SK-N-SH (cell line): Measurements from ENCODE around the gene CCSER1. TPM values are rescaled to one million over a fixed set of nuclear protein-coding genes. Genes with fewer than 3 reads are reported as not detected.

ENCODE experiments used
- CTCF ChIA-PET: fragments of 300-600, 350-600 bp; formaldehyde crosslinking; extraction: SDS; loops from one replicate; lab custom pipeline; 2021; lab: Yijun Ruan, JAX
- POLR2A ChIA-PET: fragments of 350-600 bp; sonication (Branson Sonifier 250); formaldehyde crosslinking; extraction: SDS; loops from one replicate; lab custom pipeline; 2020; ENCODE audit warnings: antibody characterized with exemption, inconsistent platforms; lab: Yijun Ruan, JAX
- DNase-seq: peaks from one replicate; pipeline ENCODE4 v3.0.0; 2012
- H2AFZ ChIP-seq: fragments of 200-600 bp; sonication (generic); 2 replicates; pipeline ENCODE4 v1.8.1; 2016; ENCODE audit warnings: antibody characterized with exemption, mild to moderate bottlenecking, low read depth
- H3F3A ChIP-seq: fragments of 200-600 bp; sonication (generic); replicated peaks from 2 replicates; pipeline ENCODE3; 2016; ENCODE audit warnings: antibody characterized with exemption, mild to moderate bottlenecking; ENCODE audit not compliant: insufficient read depth
- H3K27ac ChIP-seq, 2 experiments: fragments of 200-500 bp in 1 of 2; fragments of 200-600 bp in 1 of 2; sonication (Bioruptor generic) in 1 of 2; sonication (generic), shearing (Covaris generic) in 1 of 2; 2 replicates each; pipeline versions ENCODE4 v1.5.1 to v1.6.1; 2014 to 2016; ENCODE audit warnings: low read depth in 2 of 2, inconsistent platforms in 1 of 2, low read length in 1 of 2, mild to moderate bottlenecking in 1 of 2, mixed read lengths in 1 of 2
- H3K27me3 ChIP-seq: fragments of 200-600 bp; sonication (generic), shearing (Covaris generic); 2 replicates; pipeline ENCODE4 v1.6.1; 2016; ENCODE audit warnings: mixed run types; ENCODE audit not compliant: insufficient read depth
- H3K36me3 ChIP-seq, 2 experiments: fragments of 200-500 bp in 1 of 2; fragments of 200-600 bp in 1 of 2; sonication (Bioruptor generic) in 1 of 2; sonication (generic) in 1 of 2; replicated peaks in 1 of 2; 2 replicates each; pipeline versions ENCODE3 to v1.5.1; 2014 to 2016; ENCODE audit warnings: low read length in 1 of 2, mild to moderate bottlenecking in 1 of 2; ENCODE audit not compliant: insufficient read depth in 2 of 2, control insufficient read depth in 1 of 2
- H3K4me1 ChIP-seq, 2 experiments: fragments of 200-500 bp in 1 of 2; fragments of 200-600 bp in 1 of 2; sonication (Bioruptor generic) in 1 of 2; sonication (generic), shearing (Covaris generic) in 1 of 2; 2 replicates each; pipeline versions ENCODE4 v1.5.1 to v1.6.1; 2014 to 2016; ENCODE audit warnings: low read depth in 1 of 2, low read length in 1 of 2, mixed run types in 1 of 2; ENCODE audit not compliant: insufficient read depth in 2 of 2, control insufficient read depth in 1 of 2
- H3K4me2 ChIP-seq: fragments of 200-600 bp; sonication (generic), shearing (Covaris generic); 2 replicates; pipeline ENCODE4 v1.6.1; 2017; ENCODE audit warnings: mixed run types
- H3K4me3 ChIP-seq, 2 experiments: fragments of 200-500 bp in 1 of 2; fragments of 200-600 bp in 1 of 2; sonication (Bioruptor generic) in 1 of 2; sonication (generic), shearing (Covaris generic) in 1 of 2; 2 replicates each; pipeline versions ENCODE4 v1.5.1 to v1.8.1; 2014 to 2016; ENCODE audit warnings: low read depth in 2 of 2, inconsistent platforms in 1 of 2, low read length in 1 of 2, mild to moderate bottlenecking in 1 of 2, mixed read lengths in 1 of 2, moderate library complexity in 1 of 2
- H3K79me2 ChIP-seq: fragments of 200-600 bp; sonication (generic); 2 replicates; pipeline ENCODE4 v1.8.1; 2017; ENCODE audit warnings: mild to moderate bottlenecking; ENCODE audit not compliant: insufficient read depth
- H3K9ac ChIP-seq: fragments of 200-600 bp; sonication (generic); 2 replicates; pipeline ENCODE4 v1.6.1; 2017; ENCODE audit warnings: mixed run types
- H3K9me2 ChIP-seq: fragments of 200-600 bp; sonication (generic); 2 replicates; pipeline ENCODE4 v1.6.1; 2017; ENCODE audit warnings: mixed run types
- H3K9me3 ChIP-seq: fragments of 200-600 bp; sonication (generic); 2 replicates; pipeline ENCODE4 v1.6.1; 2017; ENCODE audit warnings: mixed run types, mild to moderate bottlenecking, moderate library complexity
- H4K20me1 ChIP-seq: fragments of 200-600 bp; sonication (generic); 2 replicates; pipeline ENCODE4 v1.6.1; 2017; ENCODE audit warnings: mild to moderate bottlenecking, mixed run types; ENCODE audit not compliant: insufficient read depth
- ELF1 ChIP-seq: IDR thresholded peaks from 2 replicates; pipeline ENCODE4 v1.4.0; 2012
- EP300 ChIP-seq, 2 experiments: IDR thresholded peaks; 2 replicates each; pipeline versions ENCODE4 v1.4.0 to v1.6.1; 2012; ENCODE audit warnings: borderline replicate concordance in 1 of 2, low read depth in 1 of 2, low read length in 1 of 2
- EZH2phosphoT487 ChIP-seq: fragments of 200-600 bp; sonication (generic); IDR thresholded peaks from 2 replicates; pipeline ENCODE4 v1.6.1; 2017; ENCODE audit warnings: low read depth, mixed run types, mild to moderate bottlenecking, antibody characterized with exemption, moderate library complexity, borderline replicate concordance
- FOSL2 ChIP-seq: IDR thresholded peaks from 2 replicates; pipeline ENCODE4 v1.4.0; 2012; ENCODE audit warnings: low read depth, mild to moderate bottlenecking, moderate library complexity, borderline replicate concordance
- FOXJ3 ChIP-seq: sonication (generic); formaldehyde crosslinking; IDR thresholded peaks from 2 replicates; pipeline ENCODE4 v1.5.1; 2020; ENCODE audit warnings: mild to moderate bottlenecking, missing genetic modification reagents
- FOXM1 ChIP-seq: IDR thresholded peaks from 2 replicates; pipeline ENCODE4 v1.4.0; 2012; ENCODE audit warnings: low read depth, mild to moderate bottlenecking
- GATA2 ChIP-seq: sonication (generic); formaldehyde crosslinking; IDR thresholded peaks from 2 replicates; pipeline ENCODE4 v1.5.0; 2020; ENCODE audit warnings: mild to moderate bottlenecking, missing genetic modification reagents
- NFIC ChIP-seq: IDR thresholded peaks from 2 replicates; pipeline ENCODE4 v1.4.0; 2012; ENCODE audit warnings: borderline replicate concordance
- RAD21 ChIP-seq: IDR thresholded peaks from 2 replicates; pipeline ENCODE4 v1.6.1; 2012; ENCODE audit warnings: mild to moderate bottlenecking, low read length
- SIN3A ChIP-seq: IDR thresholded peaks from 2 replicates; pipeline ENCODE4 v1.6.1; 2012; ENCODE audit warnings: low read depth, mild to moderate bottlenecking, low read length, moderate library complexity, borderline replicate concordance
- TEAD4 ChIP-seq: IDR thresholded peaks from 2 replicates; pipeline ENCODE4 v1.4.0; 2012; ENCODE audit warnings: mild to moderate bottlenecking, borderline replicate concordance; ENCODE audit not compliant: insufficient read depth
- YY1 ChIP-seq: IDR thresholded peaks from 2 replicates; pipeline ENCODE4 v1.4.0; 2012; ENCODE audit warnings: low read depth, mild to moderate bottlenecking
- polyA plus RNA-seq, 3 experiments: library from polyadenylated mRNA; depleted of rRNA; stranded (reverse); fragments of >200 nt; gene quantifications; 2 replicates each; pipeline ENCODE4 v1.2.3, GENCODE V29; 2012
- TF ChIP-seq, protein P1 (sequence below): IDR thresholded peaks from 2 replicates; pipeline ENCODE4 v1.4.0; 2012; ENCODE audit warnings: low read depth
- TF ChIP-seq, protein P2 (sequence below): fragments of 200-600 bp; sonication (generic); IDR thresholded peaks from 2 replicates; pipeline ENCODE4 v1.6.1; 2017; ENCODE audit warnings: antibody characterized with exemption, mild to moderate bottlenecking, moderate library complexity
- TF ChIP-seq, protein P3 (sequence below): IDR thresholded peaks from 2 replicates; pipeline ENCODE4 v1.4.0; 2012; ENCODE audit warnings: low read depth, borderline replicate concordance
- TF ChIP-seq, protein P4 (sequence below): IDR thresholded peaks from 2 replicates; pipeline ENCODE4 v1.4.0; 2012; ENCODE audit warnings: low read depth, borderline replicate concordance
- TF ChIP-seq, protein P5 (sequence below): fragments of 150-350 bp; IDR thresholded peaks from 2 replicates; pipeline ENCODE4 v1.6.1; 2017; ENCODE audit warnings: antibody characterized with exemption, low read length, low read depth, borderline replicate concordance
- TF ChIP-seq, protein P6 (sequence below): fragments of 150-350 bp; IDR thresholded peaks from 2 replicates; pipeline ENCODE4 v1.6.1; 2016; ENCODE audit warnings: mild to moderate bottlenecking, low read depth, low read length

The CCSER1 gene
- polyA plus RNA-seq, 1 of the 3 experiments (the other 2 are of a cell fraction): 0.05 TPM

DNA sequence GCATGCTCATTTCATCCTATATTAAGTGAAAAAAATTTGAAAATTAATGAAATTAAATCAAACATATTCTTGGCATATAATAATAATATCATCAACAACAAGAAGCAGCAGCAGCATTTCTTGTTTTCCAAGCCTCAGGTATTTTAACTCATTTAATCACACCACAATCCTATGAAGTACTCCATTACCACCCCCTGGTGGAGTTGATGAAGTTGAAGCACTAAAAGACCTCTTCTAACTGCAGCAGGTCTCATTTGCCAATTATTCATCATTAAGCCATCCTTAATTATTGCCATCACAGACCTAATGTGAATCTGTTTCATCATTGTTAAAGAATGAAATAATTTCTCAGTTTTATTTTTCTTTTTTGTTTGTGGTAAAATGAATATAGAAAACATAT, 1375.2 kb downstream of the CCSER1 start:
- DNase-seq: no peak
- Histone ChIP-seq H3K9ac (no peak overlapping the region), H3K9me2 (no peaks in the 10 kb centered on the region), H3K4me3 (no peak overlapping the region), H3K27me3 (no peaks in the 10 kb centered on the region), H3K9me3 (no peaks in the 10 kb centered on the region; the same call in 1 of the 2 replicates), H3K4me2 (no peak overlapping the region), H3F3A (no peaks in the 10 kb centered on the region), H3K4me1 (no peaks in the 10 kb centered on the region), H3K36me3 (no peaks in the 10 kb centered on the region), H2AFZ (no peak overlapping the region), H4K20me1 (no peaks in the 10 kb centered on the region), H3K27ac (no peak overlapping the region), H3K79me2 (no peaks in the 10 kb centered on the region)
- ChIA-PET POLR2A (no interaction called here), CTCF (no interaction called here)
- TF ChIP-seq, protein P1, sequence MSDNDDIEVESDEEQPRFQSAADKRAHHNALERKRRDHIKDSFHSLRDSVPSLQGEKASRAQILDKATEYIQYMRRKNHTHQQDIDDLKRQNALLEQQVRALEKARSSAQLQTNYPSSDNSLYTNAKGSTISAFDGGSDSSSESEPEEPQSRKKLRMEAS: no peak
- TF ChIP-seq RAD21: peak; percentile 48
- TF ChIP-seq, protein P2, sequence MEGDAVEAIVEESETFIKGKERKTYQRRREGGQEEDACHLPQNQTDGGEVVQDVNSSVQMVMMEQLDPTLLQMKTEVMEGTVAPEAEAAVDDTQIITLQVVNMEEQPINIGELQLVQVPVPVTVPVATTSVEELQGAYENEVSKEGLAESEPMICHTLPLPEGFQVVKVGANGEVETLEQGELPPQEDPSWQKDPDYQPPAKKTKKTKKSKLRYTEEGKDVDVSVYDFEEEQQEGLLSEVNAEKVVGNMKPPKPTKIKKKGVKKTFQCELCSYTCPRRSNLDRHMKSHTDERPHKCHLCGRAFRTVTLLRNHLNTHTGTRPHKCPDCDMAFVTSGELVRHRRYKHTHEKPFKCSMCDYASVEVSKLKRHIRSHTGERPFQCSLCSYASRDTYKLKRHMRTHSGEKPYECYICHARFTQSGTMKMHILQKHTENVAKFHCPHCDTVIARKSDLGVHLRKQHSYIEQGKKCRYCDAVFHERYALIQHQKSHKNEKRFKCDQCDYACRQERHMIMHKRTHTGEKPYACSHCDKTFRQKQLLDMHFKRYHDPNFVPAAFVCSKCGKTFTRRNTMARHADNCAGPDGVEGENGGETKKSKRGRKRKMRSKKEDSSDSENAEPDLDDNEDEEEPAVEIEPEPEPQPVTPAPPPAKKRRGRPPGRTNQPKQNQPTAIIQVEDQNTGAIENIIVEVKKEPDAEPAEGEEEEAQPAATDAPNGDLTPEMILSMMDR: peak; percentile 49

DNA sequence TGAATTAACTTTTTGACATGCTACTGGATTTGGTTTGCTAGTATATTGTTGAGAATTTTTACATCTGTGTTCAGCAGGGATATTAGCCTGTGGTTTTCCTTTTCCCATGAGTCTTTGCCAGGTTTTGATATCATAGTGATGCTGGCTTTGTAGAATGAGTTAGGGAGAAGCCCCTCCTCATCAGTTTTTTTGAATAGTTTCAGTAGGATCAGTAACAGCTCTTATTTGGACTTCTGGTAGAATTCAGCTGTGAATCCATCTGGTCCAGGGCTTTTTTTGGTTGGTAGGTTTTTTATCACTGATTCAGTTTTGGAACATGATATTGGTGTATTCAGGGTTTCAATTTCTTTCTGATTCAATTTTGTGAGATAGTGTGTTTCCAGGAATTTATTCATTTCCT, 1386.1 kb downstream of the CCSER1 start:
- no peaks in the 10 kb centered on the region for H3K9me2 ChIP-seq
- no peaks in the 10 kb centered on the region for H3K36me3 ChIP-seq
- H3K4me3 ChIP-seq: no peak overlapping the region
- no peak for DNase-seq
- H2AFZ ChIP-seq: no peak overlapping the region
- H3K79me2 ChIP-seq: no peaks in the 10 kb centered on the region
- H4K20me1 ChIP-seq: no peaks in the 10 kb centered on the region
- TF ChIP-seq GATA2 (no peak), FOXJ3 (CRISPR knock-in tag) (no peak), FOXM1 (no peak), EZH2phosphoT487 (no peak), ELF1 (no peak), SIN3A (no peak), EP300 (IDR thresholded peaks at IDR 0.05; ENCODE audit: borderline replicate concordance in 1 of 2, low read depth in 1 of 2, low read length in 1 of 2) (no peak), RAD21 (no peak), NFIC (no peak), FOSL2 (no peak), TEAD4 (no peak), YY1 (no peak)
- TF ChIP-seq, protein P3, sequence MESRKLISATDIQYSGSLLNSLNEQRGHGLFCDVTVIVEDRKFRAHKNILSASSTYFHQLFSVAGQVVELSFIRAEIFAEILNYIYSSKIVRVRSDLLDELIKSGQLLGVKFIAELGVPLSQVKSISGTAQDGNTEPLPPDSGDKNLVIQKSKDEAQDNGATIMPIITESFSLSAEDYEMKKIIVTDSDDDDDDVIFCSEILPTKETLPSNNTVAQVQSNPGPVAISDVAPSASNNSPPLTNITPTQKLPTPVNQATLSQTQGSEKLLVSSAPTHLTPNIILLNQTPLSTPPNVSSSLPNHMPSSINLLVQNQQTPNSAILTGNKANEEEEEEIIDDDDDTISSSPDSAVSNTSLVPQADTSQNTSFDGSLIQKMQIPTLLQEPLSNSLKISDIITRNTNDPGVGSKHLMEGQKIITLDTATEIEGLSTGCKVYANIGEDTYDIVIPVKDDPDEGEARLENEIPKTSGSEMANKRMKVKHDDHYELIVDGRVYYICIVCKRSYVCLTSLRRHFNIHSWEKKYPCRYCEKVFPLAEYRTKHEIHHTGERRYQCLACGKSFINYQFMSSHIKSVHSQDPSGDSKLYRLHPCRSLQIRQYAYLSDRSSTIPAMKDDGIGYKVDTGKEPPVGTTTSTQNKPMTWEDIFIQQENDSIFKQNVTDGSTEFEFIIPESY: no peak
- TF ChIP-seq, protein P4, sequence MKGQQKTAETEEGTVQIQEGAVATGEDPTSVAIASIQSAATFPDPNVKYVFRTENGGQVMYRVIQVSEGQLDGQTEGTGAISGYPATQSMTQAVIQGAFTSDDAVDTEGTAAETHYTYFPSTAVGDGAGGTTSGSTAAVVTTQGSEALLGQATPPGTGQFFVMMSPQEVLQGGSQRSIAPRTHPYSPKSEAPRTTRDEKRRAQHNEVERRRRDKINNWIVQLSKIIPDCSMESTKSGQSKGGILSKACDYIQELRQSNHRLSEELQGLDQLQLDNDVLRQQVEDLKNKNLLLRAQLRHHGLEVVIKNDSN: no peak
- TF ChIP-seq, protein P5, sequence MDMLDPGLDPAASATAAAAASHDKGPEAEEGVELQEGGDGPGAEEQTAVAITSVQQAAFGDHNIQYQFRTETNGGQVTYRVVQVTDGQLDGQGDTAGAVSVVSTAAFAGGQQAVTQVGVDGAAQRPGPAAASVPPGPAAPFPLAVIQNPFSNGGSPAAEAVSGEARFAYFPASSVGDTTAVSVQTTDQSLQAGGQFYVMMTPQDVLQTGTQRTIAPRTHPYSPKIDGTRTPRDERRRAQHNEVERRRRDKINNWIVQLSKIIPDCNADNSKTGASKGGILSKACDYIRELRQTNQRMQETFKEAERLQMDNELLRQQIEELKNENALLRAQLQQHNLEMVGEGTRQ: no peak
- TF ChIP-seq, protein P6, sequence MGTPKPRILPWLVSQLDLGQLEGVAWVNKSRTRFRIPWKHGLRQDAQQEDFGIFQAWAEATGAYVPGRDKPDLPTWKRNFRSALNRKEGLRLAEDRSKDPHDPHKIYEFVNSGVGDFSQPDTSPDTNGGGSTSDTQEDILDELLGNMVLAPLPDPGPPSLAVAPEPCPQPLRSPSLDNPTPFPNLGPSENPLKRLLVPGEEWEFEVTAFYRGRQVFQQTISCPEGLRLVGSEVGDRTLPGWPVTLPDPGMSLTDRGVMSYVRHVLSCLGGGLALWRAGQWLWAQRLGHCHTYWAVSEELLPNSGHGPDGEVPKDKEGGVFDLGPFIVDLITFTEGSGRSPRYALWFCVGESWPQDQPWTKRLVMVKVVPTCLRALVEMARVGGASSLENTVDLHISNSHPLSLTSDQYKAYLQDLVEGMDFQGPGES: no peak
- H3K27me3 ChIP-seq: no peaks in the 10 kb centered on the region
- H3K4me1 ChIP-seq: no peaks in the 10 kb centered on the region
- H3K4me2 ChIP-seq: no peak overlapping the region
- no peak overlapping the region for H3K9ac ChIP-seq
- H3F3A ChIP-seq: no peaks in the 10 kb centered on the region
- POLR2A ChIA-PET: no interaction called here
- H3K9me3 ChIP-seq: no peaks in the 10 kb centered on the region
- no peak overlapping the region for H3K27ac ChIP-seq
- CTCF ChIA-PET: no interaction called here
